Neural cell (in vitro differentiated cells): ENCODE data around the gene CRLF3. TPM values are rescaled to one million over a fixed set of nuclear protein-coding genes. Genes with fewer than 3 reads are reported as not detected.
"Not testable (repeated sequence)": the region's sequence is repeated elsewhere in the genome, so short reads cannot be mapped to it uniquely, and the experiment has no call there.

Experiments
- H2AFZ ChIP-seq: fragments of 200-600, 300-800 bp; sonication (generic), shearing (Covaris generic); 2 replicates; pipeline ENCODE4 v1.6.0; 2014; ENCODE audit warnings: low read depth, mild to moderate bottlenecking, antibody characterized with exemption, low read length, moderate library complexity
- H3F3A ChIP-seq: fragments of 200-600 bp; shearing (Covaris generic); 2 replicates; pipeline ENCODE4 v1.6.1; 2016; ENCODE audit warnings: mild to moderate bottlenecking, moderate library complexity, mixed read lengths, antibody characterized with exemption, low read length; ENCODE audit not compliant: insufficient read depth, poor library complexity, severe bottlenecking
- H3K27ac ChIP-seq: fragments of 200-600, 300-800 bp; sonication (generic), shearing (Covaris generic); 2 replicates; pipeline ENCODE4 v1.5.1; 2014; ENCODE audit warnings: mild to moderate bottlenecking, low read length, moderate library complexity
- H3K27me3 ChIP-seq: fragments of 300-800, 200-600 bp; sonication (generic), shearing (Covaris generic); 2 replicates; pipeline ENCODE4 v1.6.0; 2014; ENCODE audit warnings: mild to moderate bottlenecking, low read depth, low read length, moderate library complexity; ENCODE audit not compliant: insufficient read depth
- H3K36me3 ChIP-seq: fragments of 300-800, 200-600 bp; sonication (generic), shearing (Covaris generic); 2 replicates; pipeline ENCODE4 v1.5.1; 2014; ENCODE audit warnings: mild to moderate bottlenecking, antibody characterized with exemption, low read length, moderate library complexity; ENCODE audit not compliant: insufficient read depth
- H3K4me2 ChIP-seq: fragments of 300-800, 200-600 bp; sonication (generic), shearing (Covaris generic); 2 replicates; pipeline ENCODE4 v1.6.0; 2014; ENCODE audit warnings: mild to moderate bottlenecking, low read length
- H3K4me3 ChIP-seq: fragments of 300-800, 200-600 bp; sonication (generic), shearing (Covaris generic); 2 replicates; pipeline ENCODE4 v1.5.1; 2014; ENCODE audit warnings: mild to moderate bottlenecking, low read length, moderate library complexity
- H3K79me2 ChIP-seq: fragments of 200-600 bp; shearing (Covaris generic); replicated peaks from 2 replicates; pipeline ENCODE4 v1.6.0; 2014; ENCODE audit warnings: mild to moderate bottlenecking, low read length, moderate library complexity; ENCODE audit not compliant: insufficient read depth
- H3K9ac ChIP-seq: fragments of 300-800, 200-600 bp; sonication (generic), shearing (Covaris generic); 2 replicates; pipeline ENCODE4 v1.6.1; 2016; ENCODE audit warnings: mild to moderate bottlenecking, low read length, mixed read lengths
- H3K9me2 ChIP-seq: fragments of 200-600 bp; shearing (Covaris generic); 2 replicates; pipeline ENCODE4 v1.6.1; 2016; ENCODE audit warnings: mild to moderate bottlenecking, low read length, mixed read lengths; ENCODE audit not compliant: insufficient read depth
- H3K9me3 ChIP-seq: fragments of 200-600, 300-800 bp; sonication (generic), shearing (Covaris generic); 2 replicates; pipeline ENCODE4 v1.6.1; 2016; ENCODE audit warnings: mild to moderate bottlenecking, mixed run types, low read length, moderate library complexity, mixed read lengths
- H4K20me1 ChIP-seq: fragments of 200-600 bp; shearing (Covaris generic); 2 replicates; pipeline ENCODE4 v1.6.1; 2016; ENCODE audit warnings: mild to moderate bottlenecking, mixed run types; ENCODE audit not compliant: insufficient read depth
- CTCF ChIP-seq: fragments of 450-650 bp; IDR thresholded peaks from 2 replicates; pipeline ENCODE4 v1.5.1; 2014; ENCODE audit warnings: antibody characterized with exemption, mild to moderate bottlenecking, moderate library complexity; ENCODE audit not compliant: poor library complexity, severe bottlenecking
- EP300 ChIP-seq: fragments of 450-650 bp; conservative IDR thresholded peaks from 2 replicates; pipeline ENCODE4 v1.6.1; 2014; ENCODE audit warnings: antibody characterized with exemption, mild to moderate bottlenecking, moderate library complexity; ENCODE audit not compliant: poor library complexity, severe bottlenecking
- EZH2 ChIP-seq: fragments of 200-600, 300-800 bp; shearing (Covaris generic), sonication (generic); IDR thresholded peaks from 2 replicates; pipeline ENCODE4 v1.6.1; 2014; ENCODE audit warnings: antibody characterized with exemption, low read length, borderline replicate concordance, mild to moderate bottlenecking; ENCODE audit not compliant: insufficient read depth, poor library complexity, severe bottlenecking
- MXI1 ChIP-seq: fragments of 450-650 bp; conservative IDR thresholded peaks from 2 replicates; pipeline ENCODE4 v1.6.1; 2014; ENCODE audit warnings: antibody characterized with exemption, mild to moderate bottlenecking; ENCODE audit not compliant: poor library complexity, severe bottlenecking
- POLR2AphosphoS5 ChIP-seq: IDR thresholded peaks from 2 replicates; pipeline ENCODE4 v1.6.1; 2012
- RAD21 ChIP-seq: fragments of 450-650 bp; conservative IDR thresholded peaks from 2 replicates; pipeline ENCODE4 v1.6.1; 2014; ENCODE audit warnings: antibody characterized with exemption, mild to moderate bottlenecking, moderate library complexity
- REST ChIP-seq: IDR thresholded peaks from 2 replicates; pipeline ENCODE4 v1.6.1; 2012; ENCODE audit warnings: borderline replicate concordance
- SMC3 ChIP-seq: fragments of 450-650 bp; conservative IDR thresholded peaks from 2 replicates; pipeline ENCODE4 v1.6.1; 2014; ENCODE audit warnings: antibody characterized with exemption, mild to moderate bottlenecking, moderate library complexity; ENCODE audit not compliant: poor library complexity
- TAF1 ChIP-seq: IDR thresholded peaks from 2 replicates; pipeline ENCODE4 v1.6.1; 2012; ENCODE audit warnings: low read depth
- polyA plus RNA-seq: library from polyadenylated mRNA; depleted of rRNA; stranded (reverse); fragments of >200 nt; gene quantifications from 2 replicates; pipeline ENCODE4 v1.2.3, GENCODE V29; 2014

The CRLF3 gene
- polyA plus RNA-seq, 1 donor from 2014 or later: 6.7 TPM

GRCh38 chr17:30816165-30816564 lies 8.3 kb downstream of the CRLF3 start:
- Histone ChIP-seq H3K27me3 (no peaks in the 10 kb centered on the region), H3K36me3 (no peaks in the 10 kb centered on the region), H3F3A (no peaks in the 10 kb centered on the region), H3K79me2 (no peaks in the 10 kb centered on the region), H3K4me3 (no peak overlapping the region), H3K9me2 (no peaks in the 10 kb centered on the region), H4K20me1 (no peaks in the 10 kb centered on the region), H3K9ac (no peak overlapping the region), H2AFZ (no peak overlapping the region), H3K9me3 (no peaks in the 10 kb centered on the region), H3K4me2 (no peak overlapping the region), H3K27ac (no peak overlapping the region)
- TF ChIP-seq REST (no peak), SMC3 (no peak), EZH2 (no peak), RAD21 (no peak), TAF1 (no peak), CTCF (no peak), MXI1 (no peak), EP300 (no peak), POLR2AphosphoS5 (no peak)

- H3K9ac ChIP-seq, H3K4me3 ChIP-seq, H3F3A ChIP-seq, H3K36me3 ChIP-seq, H3K27me3 ChIP-seq, H3K9me3 ChIP-seq, H3K79me2 ChIP-seq, H4K20me1 ChIP-seq, H3K4me2 ChIP-seq, H3K27ac ChIP-seq, H2AFZ ChIP-seq, H3K9me2 ChIP-seq: not testable (repeated sequence)
Measured at GRCh38 chr17:30814860-30815259, 9.6 kb downstream of the CRLF3 start.

GRCh38 chr17:30814236-30814635 lies 10.3 kb downstream of the CRLF3 start:
- H3K27ac ChIP-seq, H3K79me2 ChIP-seq, H3K9me2 ChIP-seq, H3K4me2 ChIP-seq, H3F3A ChIP-seq, H3K9me3 ChIP-seq, H2AFZ ChIP-seq, H3K4me3 ChIP-seq, H4K20me1 ChIP-seq, H3K9ac ChIP-seq, H3K27me3 ChIP-seq, H3K36me3 ChIP-seq: not testable (repeated sequence)
